ENCODE data around the gene MAMDC2. TPM values are rescaled to one million over a fixed set of nuclear protein-coding genes. Genes with fewer than 3 reads are reported as not detected.
"Not testable (repeated sequence)": the region's sequence is repeated elsewhere in the genome, so short reads cannot be mapped to it uniquely, and the experiment has no call there.

MAMDC2 gene
- total RNA-seq, 1 experiment from 2014 or later: 3.5 TPM

GRCh38 chr9:70192707-70193106, 149.1 kb downstream of the MAMDC2 start:
- peak; percentile 60 for DNase-seq (ENCODE audit: low spot score)

DNA sequence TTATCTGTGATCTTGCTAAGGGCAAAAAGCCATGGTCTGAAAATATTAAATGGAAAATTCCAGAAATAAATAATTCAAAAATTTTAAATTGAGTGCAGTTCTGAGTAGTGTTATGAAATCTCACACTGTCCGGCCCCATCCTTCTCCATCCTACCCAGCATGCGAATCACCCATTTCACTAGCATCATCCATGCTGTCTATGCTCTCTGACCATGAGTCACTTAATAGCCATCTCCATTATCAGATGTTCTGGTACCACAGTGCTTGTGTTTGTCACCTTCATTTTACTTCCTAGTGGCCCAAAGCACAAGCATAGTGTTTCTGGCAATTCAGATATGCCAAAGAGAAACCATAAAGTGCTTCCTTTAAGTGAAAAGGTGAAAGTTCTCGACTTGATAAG, 151.8 kb downstream of the MAMDC2 start:
- DNase-seq (ENCODE audit: low spot score): no peak

- no peak for DNase-seq (ENCODE audit: low spot score)
These were observed 153.8 kb downstream of the MAMDC2 start for GRCh38 chr9:70197216-70198044.

- DNase-seq (ENCODE audit: low spot score): peak; percentile 21
These were observed 161.1 kb downstream of the MAMDC2 start for GRCh38 chr9:70204743-70205142.

DNA sequence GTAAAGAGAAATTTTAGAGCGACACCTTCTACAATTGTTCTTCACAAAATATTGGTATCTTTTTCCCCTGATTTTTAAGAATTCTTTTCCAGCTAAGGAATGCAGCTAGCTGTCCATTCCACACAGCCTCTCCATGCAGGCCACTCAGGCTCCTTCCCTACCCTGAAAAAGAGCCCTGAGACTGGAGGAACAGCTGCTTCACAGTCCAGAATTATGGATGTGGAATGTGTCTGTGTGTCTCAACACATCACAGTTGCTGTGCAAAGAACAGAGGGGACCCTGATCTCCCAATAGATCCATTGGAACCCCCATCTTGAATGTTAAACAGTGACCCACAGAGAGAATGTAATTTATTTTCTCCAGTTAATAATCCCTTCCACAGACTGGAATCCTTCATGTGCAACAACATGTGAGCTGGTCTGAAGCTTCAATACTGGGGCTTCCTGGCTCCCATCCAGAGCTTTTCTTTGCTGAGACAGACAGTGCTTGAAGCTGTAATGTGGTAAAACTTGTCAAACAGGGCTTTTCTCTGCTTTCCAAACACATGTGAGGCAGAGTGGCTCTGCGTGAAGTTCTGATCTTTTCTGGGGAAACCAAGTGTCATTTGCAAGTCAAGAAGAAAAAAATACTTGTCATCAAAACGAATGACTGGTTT, 161.8 kb downstream of the MAMDC2 start:
- peak; percentile 74 for DNase-seq (ENCODE audit: low spot score)

GRCh38 chr9:70217029-70217428, 173.4 kb downstream of the MAMDC2 start:
- DNase-seq (ENCODE audit: low spot score): no peak

DNA sequence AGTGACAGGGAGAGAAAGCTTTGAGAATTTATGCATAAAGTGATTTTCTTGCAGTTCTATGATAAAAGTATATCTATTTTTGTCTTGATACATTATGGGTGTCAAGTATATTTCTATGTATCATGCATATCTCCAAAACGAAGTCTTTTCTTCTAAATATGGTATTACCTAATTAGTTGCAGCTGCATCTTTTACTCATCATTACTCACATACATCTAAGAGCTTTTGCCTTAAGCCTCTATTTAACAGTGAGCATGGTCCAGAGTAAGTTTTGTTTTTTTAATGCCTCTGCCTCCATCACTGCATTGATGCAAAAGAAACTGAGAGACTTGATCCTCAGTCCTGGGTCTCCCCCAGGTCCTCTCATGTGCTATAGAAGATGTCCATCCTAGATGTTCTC, 175.1 kb downstream of the MAMDC2 start:
- no peak for DNase-seq (ENCODE audit: low spot score)

DNA sequence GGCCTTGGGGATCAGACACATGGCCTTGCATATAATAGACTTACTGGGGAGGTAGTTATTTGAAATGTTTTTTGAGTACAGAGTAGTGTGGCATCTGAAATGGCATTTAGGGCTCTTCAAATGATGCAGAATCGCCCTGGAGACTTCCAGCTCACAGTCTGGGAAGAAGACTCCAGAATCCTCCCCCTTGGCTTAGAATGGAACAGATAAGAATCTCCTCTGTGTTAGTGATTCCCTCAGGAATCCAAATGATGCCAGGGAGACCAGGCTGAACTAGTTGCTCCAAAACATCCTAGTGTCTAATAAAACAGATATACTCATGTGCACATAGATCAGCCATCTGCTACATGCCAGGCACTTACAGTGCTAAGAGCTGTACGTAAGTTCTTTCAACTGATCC, 176.6 kb downstream of the MAMDC2 start:
- no peak for DNase-seq (ENCODE audit: low spot score)

- no peak for DNase-seq (ENCODE audit: low spot score)
These were observed 178.7 kb downstream of the MAMDC2 start for GRCh38 chr9:70222354-70222753.

DNA sequence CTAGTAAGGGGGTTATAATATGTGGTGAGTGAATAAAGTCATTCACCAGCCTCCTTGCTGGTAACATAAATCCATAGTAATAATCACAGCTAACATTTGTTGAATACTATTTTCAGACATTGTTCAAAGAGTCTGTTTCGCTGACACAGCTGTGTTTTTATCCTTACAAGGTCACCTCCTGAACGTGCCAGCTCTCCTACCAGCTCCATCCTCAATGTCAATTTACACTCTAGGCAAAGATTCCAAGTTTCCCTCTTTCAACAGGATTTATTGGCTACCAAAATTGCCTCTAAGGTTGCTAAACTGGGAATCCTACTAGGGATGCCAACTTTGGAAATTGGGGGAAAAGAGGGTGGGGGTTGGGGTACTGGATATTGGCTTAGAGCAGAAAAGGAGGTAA, 184.5 kb downstream of the MAMDC2 start:
- DNase-seq (ENCODE audit: low spot score): no peak

DNA sequence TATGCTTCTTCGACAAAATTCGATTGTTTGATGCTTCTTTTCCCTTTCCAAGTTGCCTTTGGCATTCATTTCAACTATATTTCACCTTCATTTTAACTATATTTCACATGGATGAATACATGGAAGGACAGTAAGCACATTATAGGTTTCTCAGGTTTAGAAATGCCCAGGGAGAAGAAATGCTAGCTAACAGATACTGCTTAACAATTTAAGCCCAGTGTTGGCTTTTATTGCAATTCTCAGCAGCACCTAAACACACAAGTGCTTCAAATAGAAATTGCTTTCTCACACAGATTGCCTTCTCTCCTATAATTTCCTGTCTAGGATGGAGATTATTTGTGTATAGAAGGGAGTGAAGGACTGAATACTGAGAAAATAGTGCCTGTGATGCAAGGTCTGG, 185.0 kb downstream of the MAMDC2 start:
- no peak for DNase-seq (ENCODE audit: low spot score)

DNA sequence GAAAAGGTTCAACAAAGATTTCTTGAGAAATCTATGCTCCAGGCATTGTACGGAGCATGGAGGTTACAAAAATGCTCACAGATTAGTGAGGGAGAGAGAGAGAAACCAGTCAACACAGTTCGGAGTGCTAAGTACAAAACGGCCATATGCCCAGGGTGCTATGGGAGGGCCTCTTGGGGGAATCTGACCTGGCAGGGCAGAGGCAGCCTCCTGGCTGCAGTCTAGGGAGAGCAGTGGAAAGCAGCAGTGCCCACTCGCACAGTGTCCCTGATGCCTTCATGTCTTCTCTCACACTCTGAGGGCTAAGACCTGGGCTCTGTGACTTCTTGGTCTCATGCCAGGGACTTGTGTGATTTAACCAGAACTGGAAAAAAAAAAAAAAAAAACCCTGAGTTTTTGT, 185.4 kb downstream of the MAMDC2 start:
- DNase-seq (ENCODE audit: low spot score): no peak

DNA sequence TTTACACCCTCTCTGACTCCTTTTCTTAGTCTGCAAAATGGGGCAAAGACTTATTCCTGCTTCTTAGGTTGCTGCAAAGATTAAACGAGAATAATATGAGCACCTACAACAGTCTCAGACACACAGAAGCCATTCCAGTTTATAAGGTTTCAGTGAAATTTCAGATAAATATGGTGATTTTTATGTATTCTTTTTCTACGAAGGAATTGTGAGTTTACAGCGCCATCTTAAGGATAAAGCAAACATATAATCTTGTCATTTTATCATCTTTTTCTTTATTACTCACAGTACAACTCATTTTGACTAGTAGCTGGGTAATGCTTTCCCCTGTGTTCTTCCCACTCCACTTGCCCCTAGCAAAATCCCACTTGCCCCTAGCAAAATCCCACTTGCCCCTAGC, 185.9 kb downstream of the MAMDC2 start:
- peak; percentile 56 for DNase-seq (ENCODE audit: low spot score)

- no peak for DNase-seq (ENCODE audit: low spot score)
These were observed 188.8 kb downstream of the MAMDC2 start for GRCh38 chr9:70232476-70232875.

DNA sequence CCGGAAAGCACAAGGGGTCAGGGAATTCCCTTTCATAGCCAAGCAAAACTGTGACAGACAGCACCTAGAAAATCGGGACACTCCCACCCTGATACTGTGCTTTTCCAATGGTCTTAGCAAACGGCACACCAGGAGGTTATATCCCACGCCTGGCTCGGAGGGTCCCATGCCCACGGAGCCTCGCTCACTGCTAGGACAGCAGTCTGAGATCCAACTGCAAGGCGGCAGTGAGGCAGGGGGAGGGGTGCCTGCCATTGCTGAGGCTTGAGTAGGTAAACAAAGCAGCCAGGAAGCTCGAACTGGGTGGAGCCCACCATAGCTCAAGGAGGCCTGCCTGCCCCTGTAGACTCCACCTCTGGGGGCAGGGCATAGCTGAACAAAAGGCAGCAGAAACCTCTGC, 190.6 kb downstream of the MAMDC2 start:
- DNase-seq (ENCODE audit: low spot score): not testable (repeated sequence)

DNA sequence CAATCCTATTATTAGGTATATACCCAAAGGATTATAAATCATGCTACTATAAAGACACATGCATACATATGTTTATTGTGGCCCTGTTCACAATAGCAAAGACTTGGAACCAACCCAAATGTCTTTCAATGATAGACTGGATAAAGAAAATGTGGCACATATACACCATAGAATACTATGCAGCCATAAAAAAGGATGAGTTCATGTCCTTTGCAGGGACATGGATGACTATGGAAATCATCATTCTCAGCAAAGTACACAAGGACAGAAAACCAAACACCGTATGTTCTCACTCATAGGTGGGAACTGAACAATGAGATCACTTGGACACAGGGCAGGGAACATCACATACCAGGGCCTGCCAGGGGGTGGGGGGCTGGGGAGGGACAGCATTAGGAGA, 202.3 kb downstream of the MAMDC2 start:
- DNase-seq (ENCODE audit: low spot score): not testable (repeated sequence)

DNA sequence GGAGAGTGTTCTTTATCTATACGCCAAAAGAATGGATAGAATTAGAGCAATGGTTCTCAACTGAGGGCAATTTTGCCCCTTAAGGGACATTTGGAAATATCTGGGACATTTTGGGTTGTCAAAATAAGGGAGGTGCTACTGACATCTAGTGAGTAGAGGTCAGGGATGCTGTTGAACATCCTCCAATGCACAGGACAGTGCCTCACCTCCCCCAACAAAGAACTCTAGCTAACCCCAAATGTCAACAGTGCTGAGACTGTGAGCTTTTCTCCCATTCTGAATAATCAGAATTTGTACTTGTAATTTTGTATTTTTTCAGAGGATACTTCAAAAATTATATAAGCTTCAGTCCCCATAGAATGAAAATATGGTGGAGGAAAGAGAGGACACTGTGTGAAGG, 206.6 kb downstream of the MAMDC2 start:
- DNase-seq (ENCODE audit: low spot score): no peak

GRCh38 chr9:70255486-70255885, 211.8 kb downstream of the MAMDC2 start:
- DNase-seq (ENCODE audit: low spot score): no peak

DNA sequence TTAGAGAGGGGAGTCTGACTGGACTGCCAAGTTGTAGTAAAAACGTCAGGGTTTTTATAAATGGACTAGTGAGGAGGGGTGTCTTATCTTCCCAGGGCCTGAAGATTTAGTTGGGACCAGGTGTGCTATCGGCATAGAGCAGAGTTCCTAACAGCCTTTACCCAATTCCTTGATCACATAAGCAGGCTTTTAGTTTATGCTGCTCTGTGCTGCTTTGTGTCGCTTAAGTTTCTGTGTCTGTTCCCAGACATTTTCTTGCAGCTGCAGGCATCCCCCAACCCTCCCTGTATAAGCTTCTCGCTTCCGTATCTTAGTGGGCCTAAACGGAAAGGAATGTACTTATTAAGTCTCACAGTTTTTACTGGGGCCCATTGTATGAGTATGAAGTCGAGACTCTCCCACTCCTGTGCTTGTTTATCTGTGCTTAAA, 212.5 kb downstream of the MAMDC2 start:
- DNase-seq (ENCODE audit: low spot score): no peak

GRCh38 chr9:70257502-70257901, 213.9 kb downstream of the MAMDC2 start:
- peak; percentile 21 for DNase-seq (ENCODE audit: low spot score)

- DNase-seq (ENCODE audit: low spot score): peak; percentile 89
These were observed 214.5 kb downstream of the MAMDC2 start for GRCh38 chr9:70257991-70258691.

DNA sequence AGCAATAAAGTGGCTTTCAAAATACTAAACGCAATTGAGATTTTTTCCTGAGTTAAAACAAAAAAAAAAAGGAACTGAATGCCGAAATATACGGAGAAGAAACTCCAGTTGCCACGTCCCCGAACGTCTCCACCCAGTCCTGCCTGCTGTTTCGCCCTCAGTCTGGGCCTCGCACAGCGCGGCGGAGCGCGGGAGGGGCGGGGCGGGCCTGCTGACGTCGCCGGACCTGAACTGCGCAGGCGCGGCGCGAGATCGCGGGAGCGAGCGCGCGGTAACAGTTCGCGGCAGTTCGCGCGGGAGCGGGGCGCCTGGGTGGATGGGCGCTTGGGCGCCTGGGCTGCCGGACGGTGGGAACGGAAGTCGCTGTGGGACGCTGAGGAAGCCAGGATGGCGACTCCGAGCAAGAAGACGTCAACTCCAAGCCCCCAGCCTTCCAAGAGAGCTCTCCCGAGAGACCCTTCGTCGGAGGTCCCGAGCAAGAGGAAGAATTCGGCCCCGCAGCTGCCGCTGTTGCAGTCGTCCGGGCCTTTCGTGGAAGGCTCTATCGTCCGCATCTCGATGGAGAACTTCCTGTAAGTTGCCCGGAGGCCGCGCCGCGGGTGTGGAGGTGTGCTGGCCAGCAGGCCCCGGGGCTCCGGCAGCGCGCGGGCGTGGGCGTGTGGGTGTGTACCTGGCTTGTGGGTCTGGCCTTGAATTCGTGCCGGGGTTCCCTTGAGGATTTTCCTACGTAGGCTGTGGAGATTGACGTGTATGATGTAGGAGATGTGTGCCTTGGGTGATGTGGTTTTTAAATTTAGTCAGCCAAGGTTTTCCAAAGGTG, 215.3 kb downstream of the MAMDC2 start, which contains the start of gene SMC5:
Gene SMC5 (plus strand): TSS at position 287 of the 820 bp plus-strand sequence. CDS start 101 bp downstream, at position 388.
- peak; percentile 93 for DNase-seq (ENCODE audit: low spot score)
